GM12801 (cell line): ENCODE data around the gene AP1B1.

ENCODE experiments used
- TF ChIP-seq, protein P1 (sequence below): IDR thresholded peaks from one replicate; pipeline ENCODE4 v1.5.1; 2011; ENCODE audit warnings: control low read depth; ENCODE audit not compliant: insufficient read length; ENCODE audit errors: extremely low read depth

Gene AP1B1

DNA sequence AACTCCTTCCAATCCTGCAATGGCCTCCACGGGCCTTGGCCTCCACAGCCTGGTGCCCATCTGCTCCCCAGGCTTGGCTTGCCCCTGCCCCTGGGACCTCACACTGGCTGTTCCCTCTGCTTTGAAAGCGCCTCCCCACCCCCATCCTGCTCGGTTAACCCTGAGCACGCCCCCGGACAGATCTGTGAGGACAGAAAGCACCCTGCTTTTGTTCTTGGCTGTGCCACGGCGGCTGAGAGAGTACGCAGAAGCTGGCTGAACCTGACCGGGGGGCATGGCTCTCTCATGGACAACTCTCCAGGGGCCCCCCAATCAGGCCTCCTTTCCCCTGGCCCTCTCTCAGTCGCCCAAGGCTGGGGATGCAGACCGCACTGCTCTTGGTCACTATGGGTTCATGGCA, 52.7 kb downstream of the AP1B1 start:
- TF ChIP-seq, protein P1, sequence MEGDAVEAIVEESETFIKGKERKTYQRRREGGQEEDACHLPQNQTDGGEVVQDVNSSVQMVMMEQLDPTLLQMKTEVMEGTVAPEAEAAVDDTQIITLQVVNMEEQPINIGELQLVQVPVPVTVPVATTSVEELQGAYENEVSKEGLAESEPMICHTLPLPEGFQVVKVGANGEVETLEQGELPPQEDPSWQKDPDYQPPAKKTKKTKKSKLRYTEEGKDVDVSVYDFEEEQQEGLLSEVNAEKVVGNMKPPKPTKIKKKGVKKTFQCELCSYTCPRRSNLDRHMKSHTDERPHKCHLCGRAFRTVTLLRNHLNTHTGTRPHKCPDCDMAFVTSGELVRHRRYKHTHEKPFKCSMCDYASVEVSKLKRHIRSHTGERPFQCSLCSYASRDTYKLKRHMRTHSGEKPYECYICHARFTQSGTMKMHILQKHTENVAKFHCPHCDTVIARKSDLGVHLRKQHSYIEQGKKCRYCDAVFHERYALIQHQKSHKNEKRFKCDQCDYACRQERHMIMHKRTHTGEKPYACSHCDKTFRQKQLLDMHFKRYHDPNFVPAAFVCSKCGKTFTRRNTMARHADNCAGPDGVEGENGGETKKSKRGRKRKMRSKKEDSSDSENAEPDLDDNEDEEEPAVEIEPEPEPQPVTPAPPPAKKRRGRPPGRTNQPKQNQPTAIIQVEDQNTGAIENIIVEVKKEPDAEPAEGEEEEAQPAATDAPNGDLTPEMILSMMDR: no peak

DNA sequence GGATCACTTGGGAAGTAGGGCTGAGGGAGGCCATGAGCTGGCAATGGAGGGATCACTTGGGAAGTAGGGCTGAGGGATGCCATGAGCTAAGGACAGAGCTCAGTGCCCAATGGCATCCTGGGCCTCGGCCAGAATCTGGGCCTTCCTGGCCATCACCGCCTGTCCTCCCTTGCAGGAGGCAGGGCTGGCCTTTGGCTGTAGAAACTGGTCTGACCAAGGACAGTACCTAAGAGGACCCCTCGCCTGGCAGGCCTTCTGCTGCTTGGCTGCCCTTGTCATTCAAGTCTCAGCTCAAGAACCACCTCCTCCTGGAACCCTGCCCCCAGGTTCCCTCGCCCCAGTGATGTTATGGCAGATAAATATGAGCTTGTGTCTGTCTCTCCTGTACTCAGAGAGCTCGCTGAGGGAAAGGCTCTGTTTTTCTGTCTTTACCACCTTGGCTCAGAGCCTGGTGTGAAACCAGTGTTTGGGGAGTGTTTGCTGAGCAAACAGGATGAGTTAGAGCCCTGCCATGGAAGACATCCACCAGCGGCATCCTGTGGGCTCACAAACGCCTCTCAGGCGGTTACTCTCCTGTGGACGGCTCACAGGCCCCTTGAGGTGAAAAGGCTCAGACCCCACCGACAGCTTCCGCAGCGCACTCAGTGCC, 53.5 kb downstream of the AP1B1 start:
- TF ChIP-seq, protein P1: no peak

DNA sequence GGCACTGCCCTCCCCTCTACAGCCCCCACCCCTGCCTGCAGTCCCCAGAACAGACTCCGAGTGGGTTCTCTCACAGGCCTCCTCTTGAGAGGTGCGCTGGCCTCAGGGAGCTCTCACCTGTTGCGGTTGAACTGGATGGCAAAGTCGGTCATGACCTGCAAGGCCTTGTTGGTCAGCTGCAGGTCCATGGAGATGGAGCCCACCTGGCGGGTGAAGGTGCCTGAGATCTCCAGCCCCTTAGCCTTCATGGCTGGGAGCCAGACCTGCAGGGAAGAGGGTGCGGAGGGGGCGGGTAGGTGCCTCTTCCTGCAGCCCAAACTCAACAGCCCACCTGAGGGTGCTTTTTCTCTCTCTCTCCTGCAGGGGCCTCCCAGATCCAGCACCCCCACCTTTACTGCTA, 54.2 kb downstream of the AP1B1 start:
- TF ChIP-seq, protein P1: no peak

DNA sequence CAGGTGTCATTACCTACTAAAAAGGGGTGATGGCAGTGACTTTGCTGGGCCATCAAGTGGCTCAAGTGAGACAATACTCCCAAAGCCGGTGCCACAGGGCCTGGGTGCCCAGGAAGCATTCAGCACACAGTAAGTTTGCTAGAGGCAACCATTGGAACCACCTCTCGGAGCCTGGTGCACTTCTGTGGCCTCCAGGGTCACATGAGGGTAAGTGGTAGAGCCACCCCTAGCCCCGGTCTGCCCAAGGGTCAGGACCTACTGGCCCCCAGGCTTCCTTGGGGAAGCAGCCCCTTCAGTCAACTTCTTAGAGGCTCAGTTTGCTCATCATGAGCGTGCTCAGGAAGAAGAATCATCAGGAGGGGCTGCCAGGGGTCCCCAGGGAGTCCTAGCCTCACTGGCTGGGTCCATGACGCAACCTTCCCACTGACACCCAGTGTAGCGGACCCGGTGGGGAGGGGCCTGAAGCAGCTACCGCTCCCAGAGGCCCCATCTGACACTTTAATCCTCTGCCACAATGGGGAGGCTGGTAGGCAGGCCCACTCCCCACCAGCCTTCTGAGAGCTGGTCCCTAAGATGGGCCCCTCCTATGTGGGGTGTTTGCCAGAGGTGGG, 55.4 kb downstream of the AP1B1 start:
- TF ChIP-seq, protein P1: no peak

DNA sequence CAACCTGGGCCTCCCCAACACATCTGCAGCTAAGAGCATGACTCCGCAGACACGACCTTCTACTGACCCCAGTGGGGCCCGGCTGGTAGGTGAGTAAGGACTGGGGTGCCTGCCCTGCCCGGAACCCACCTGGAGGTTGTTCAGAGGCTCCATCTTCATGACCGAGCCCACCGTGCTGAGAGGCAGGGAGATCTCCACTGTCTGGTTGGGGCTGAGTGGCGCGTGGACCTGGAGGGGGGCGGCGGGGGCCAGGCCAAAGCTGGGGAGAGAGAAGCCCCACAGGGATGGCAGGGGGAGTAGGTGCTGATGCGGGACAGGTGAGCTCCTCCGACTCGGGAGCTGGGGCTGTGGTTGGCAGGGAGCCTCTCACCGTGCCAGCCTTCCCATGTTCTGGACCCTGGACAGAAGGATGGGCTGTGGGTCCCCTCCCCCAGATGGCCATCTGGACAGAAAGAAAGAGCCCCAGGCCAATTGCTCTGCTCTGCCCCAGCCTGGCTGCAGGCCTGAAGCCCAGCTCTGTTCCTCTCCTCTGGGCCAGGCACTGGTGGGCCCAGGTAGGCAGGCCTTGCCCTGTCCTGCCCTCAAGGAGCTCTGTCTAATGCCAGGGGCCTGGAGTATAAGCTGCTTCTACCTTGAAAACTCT, 56.6 kb downstream of the AP1B1 start:
- TF ChIP-seq, protein P1: no peak

DNA sequence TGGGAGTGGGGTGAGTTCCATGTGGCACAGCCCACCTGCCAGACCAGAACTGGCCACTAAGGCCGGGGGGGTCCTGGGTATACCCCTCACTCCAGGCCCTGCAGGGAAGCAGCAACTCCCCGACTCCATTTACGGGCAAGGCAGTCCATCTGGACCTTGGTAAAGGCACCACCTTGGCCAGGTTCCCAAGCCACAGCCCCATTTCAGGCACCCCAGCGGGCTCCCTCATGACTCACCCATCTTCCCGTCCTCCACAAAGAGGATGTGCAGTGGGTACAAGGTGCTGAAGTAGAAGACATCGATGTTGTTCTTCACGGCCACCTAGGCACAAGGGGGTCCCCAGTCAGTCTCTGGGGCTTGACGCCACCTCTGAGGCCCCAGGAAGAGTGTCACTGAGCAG, 57.2 kb downstream of the AP1B1 start:
- TF ChIP-seq, protein P1: no peak

DNA sequence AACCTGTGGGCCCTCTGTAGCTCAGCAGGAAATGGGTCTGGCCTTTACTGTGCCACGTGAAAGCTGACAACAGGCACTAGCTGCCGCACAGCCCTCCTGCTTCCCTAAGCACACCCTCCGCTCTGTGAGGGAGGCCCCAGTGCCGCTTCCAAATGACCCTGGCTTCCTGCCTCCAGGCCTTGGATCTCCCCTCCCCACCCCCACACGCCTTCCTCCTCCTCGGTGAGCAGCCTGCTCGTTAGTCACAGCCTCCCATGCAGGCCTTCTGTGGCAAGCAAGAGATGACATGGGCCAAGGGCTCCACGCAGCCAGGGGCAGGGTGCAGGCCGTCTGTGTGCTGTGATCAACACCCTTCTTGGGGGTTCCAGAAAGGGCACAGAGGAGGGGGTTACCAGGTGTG, 57.6 kb downstream of the AP1B1 start:
- TF ChIP-seq, protein P1: no peak
